ENCODE results near the gene RINT1. TPM values are rescaled to one million over a fixed set of nuclear protein-coding genes. Genes with fewer than 3 reads are reported as not detected.
A peak's percentile ranks its signal among the peaks of the same experiment; 100 is the strongest.
"Not testable (repeated sequence)": the region's sequence is repeated elsewhere in the genome, so short reads cannot be mapped to it uniquely, and the experiment has no call there.

The RINT1 gene
- polyA plus RNA-seq, result 10 to 100 TPM; 12.2 to 14.3 (median 14.1) TPM

DNA sequence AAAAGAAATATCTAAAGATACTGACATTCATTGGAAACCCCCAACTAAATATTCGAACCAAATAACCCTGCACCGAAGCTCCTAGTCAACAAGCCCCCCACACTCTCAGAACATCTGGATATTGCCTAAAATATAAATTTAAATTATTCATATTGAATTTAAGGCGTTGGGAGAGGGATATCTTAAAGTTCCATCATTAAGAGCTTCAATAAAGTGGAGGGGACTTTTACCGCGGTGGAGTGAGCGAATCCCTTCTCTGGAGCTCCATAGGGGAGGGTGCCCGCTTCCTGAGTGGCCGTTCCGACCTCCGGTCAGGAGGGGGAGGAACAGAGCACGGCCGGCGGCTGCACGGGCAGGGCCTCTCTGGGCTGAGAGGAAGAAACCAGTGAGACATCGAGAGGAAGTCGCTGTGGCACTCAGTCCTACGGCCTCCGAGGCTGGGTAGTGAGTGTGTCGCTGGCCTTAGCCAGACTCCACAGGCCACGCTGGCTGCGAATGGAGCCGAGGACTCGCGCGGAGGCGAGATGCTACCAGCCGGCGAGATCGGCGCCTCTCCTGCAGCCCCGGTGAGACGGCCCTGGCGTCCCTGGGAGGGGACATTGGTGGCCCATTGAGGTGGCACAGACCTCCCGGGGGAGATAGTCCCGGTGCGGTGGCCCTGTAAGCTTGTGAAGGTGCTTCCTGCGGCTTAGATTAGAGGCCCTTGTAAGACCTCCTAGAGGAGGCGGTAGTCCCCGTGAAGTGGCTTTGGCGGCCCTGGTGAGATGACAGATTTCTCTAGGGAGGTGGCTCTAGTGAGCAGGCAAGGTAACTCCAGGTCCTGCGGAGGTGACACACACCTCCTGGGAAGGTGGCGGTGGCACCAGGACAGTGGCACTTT is at the start of gene RINT1:
RINT1 (plus strand) TSS at position 410 of the 880 bp plus-strand sequence; CDS start at position 525, 115 bp downstream.
- H3K4me3 Mint-ChIP-seq, result peak within 1 kb of the TSS; percentile 86 to 99 (median 90)
- peaks cover 0 to 4% (median 3%) of the 10 kb centered on the region in 3 donors for H3K36me3 Mint-ChIP-seq
- peak within 1 kb of the TSS; percentile 82 to 99 (median 96) for H3K27ac Mint-ChIP-seq
- no peaks in the 10 kb centered on the region for H3K9me3 Mint-ChIP-seq
- H3K27me3 Mint-ChIP-seq (ENCODE audit: low read depth in 3 of 3), result peaks cover 2 to 4% (median 2%) of the 10 kb centered on the region in 3 donors
- peaks cover 28 to 47% of the 10 kb centered on the region in 2 donors for H3K4me1 Mint-ChIP-seq
- DNase-seq, result peak; percentile 91 to 92 (median 92)

DNA sequence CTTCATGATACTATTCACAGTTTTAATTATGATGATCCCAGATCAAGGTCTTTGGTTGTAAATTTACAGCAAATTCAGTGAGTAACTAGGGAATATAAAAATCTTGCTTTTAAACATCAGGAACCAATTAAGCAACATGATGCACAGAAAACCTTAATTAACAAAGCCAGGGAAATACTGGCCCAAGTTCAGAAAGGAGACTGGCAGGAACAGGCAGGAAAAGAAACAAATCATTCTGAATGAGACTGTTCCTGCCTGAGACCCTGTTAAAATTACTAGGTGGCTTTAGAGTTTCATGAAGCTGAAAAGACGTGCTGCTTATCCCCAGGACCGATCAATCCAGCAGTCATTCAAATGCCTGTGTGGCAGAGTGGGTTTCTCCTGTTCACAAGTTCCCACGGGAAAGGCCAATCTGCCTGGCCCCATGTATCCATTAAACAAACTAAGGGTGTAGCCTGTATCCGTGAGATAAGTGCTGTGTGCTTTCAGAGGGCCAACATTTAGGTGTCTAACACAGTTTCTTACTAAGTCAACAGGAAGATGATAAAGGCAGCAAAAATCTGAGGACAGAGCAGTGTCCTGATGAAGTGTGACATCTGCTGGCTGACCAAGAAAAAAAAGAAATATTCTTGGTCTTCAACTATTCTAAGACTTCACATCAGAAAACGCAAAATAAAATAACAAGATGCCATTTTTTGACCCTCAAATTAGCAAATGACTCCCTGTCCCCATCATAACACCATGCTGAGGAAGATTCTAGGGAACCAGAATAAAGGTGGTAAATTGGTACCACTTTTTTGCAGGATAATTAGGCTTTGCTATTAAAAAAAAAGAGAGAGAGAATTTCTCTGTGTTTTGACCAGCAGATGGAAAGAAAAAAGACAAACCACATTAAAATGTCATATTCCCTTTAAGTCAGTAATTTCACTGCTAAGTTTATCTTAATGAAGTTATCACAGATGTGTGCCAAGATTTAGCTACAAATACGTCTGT is 44.1 kb upstream of the RINT1 start:
- Mint-ChIP-seq H3K4me3 (no peak overlapping the region), H3K36me3 (peaks cover 0 to 3% (median 1%) of the 10 kb centered on the region in 3 donors), H3K27me3 (ENCODE audit: low read depth in 3 of 3) (peaks cover 0 to 1% (median 0%) of the 10 kb centered on the region in 3 donors), H3K4me1 (no peaks in the 10 kb centered on the region), H3K9me3 (no peaks in the 10 kb centered on the region), H3K27ac (peak overlapping the region in 1 of 6 donors; percentile 17)
- DNase-seq, result peak in 2 of 3 donors; percentile 5 to 10

DNA sequence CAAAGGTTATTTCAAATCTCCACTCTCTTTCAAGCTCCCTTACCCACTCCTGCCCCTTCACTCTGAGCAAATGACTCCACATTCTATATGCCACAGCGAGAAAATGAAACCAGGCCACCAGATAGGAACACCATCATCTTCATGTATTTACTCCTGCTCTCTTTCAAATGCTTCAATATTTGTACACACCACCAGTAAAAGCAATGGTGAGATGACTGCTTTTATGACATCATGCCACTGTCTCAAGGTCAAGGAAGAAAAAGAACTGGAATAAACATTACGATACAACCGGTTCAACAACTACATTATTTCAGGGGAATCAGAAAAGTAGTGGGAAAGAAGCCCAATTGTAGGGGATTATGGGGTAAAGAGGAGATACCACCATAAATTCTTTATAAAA is 42.6 kb upstream of the RINT1 start:
- Mint-ChIP-seq H3K4me1 (no peaks in the 10 kb centered on the region), H3K4me3 (no peak overlapping the region), H3K27ac (no peak overlapping the region), H3K36me3 (peaks cover 0 to 3% (median 2%) of the 10 kb centered on the region in 3 donors), H3K27me3 (ENCODE audit: low read depth in 3 of 3) (peaks cover 0 to 1% (median 0%) of the 10 kb centered on the region in 3 donors), H3K9me3 (no peaks in the 10 kb centered on the region)
- DNase-seq, result no peak

DNA sequence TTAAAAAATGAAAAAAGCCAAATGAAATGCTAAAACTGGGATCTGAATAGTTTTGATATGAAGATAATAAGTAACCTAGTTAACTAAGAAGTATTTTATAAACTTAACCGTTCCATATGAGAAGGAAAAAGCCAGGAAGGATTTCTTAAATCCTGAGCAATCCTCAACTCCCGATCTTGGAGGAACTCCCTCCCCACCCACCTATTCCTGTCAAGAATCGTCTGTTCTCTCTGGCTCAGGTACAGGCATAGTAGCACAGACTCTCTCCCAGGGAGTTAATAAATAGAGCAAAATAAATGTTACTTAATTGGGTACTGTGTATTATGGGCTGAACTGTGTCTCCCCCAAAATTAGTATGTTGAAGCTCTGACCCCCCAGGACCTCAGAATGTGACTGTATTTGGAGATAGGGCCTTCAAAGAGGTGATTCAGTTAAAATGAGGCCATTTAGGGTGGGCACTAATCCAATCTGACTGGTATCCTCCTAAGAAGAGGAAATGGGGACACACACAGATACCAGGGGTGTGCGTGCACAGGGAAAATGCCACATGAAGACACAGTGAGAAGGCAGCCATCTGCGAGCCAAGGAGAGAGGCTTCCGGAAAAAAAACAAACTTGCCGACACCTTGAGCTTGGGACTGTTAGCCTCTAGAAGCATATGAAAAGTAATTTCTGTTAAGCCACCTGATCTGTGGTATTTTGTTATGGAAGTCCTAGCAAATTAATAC is 38.6 kb upstream of the RINT1 start:
- Mint-ChIP-seq H3K9me3 (no peaks in the 10 kb centered on the region), H3K27me3 (ENCODE audit: low read depth in 3 of 3) (peaks cover 0 to 1% (median 0%) of the 10 kb centered on the region in 3 donors), H3K4me1 (no peaks in the 10 kb centered on the region), H3K27ac (no peak overlapping the region), H3K36me3 (peaks cover 0 to 2% (median 0%) of the 10 kb centered on the region in 3 donors), H3K4me3 (no peak overlapping the region)
- no peak for DNase-seq

DNA sequence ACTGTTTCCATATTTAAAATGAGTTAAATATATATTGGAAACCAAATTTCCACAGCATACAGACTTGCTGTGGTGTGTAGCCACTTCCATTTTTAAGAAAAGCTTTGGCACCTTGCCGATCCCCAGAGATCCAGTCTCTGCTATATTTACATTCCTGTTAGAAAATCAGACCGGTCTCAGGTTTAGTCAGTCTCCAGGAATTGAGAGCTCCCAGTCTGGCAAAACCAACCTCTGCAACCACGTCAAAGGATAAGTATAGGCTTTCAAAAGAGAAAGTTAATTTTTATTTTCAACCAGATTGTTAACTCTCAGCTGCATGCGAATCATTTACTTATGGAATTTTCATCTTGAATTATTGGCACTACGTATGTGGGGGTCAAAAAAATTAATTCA is 38.1 kb upstream of the RINT1 start:
- Mint-ChIP-seq H3K27ac (no peak overlapping the region), H3K9me3 (no peaks in the 10 kb centered on the region), H3K4me1 (no peaks in the 10 kb centered on the region), H3K4me3 (no peak overlapping the region), H3K36me3 (peaks cover 0 to 5% (median 0%) of the 10 kb centered on the region in 3 donors), H3K27me3 (ENCODE audit: low read depth in 3 of 3) (peaks cover 0 to 1% (median 0%) of the 10 kb centered on the region in 3 donors)
- no peak for DNase-seq

DNA sequence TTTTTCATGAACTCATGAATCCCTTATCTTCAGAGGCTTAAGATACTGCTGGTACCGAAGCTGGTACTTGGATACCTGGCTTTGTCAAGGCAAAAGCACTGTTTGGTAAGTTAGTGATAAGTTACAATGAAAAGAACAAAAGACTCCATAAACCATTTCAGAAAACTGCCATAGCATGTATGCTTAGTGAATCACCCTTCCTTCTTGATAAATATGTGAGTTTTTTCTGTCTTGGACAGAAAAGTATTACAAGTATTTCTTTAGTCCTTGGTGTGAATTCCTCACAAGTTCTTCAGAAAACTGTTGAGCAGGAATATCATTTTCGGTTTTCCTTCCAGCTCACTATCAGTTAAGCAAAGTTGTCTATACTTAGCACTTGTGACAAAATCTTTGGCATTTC is 35.5 kb upstream of the RINT1 start:
- Mint-ChIP-seq H3K27ac (no peak overlapping the region), H3K27me3 (ENCODE audit: low read depth in 3 of 3) (peaks cover 0 to 1% (median 0%) of the 10 kb centered on the region in 3 donors), H3K4me3 (no peak overlapping the region), H3K4me1 (no peaks in the 10 kb centered on the region), H3K9me3 (no peaks in the 10 kb centered on the region), H3K36me3 (peaks cover 8 to 16% (median 8%) of the 10 kb centered on the region in 3 donors)
- DNase-seq, result no peak

DNA sequence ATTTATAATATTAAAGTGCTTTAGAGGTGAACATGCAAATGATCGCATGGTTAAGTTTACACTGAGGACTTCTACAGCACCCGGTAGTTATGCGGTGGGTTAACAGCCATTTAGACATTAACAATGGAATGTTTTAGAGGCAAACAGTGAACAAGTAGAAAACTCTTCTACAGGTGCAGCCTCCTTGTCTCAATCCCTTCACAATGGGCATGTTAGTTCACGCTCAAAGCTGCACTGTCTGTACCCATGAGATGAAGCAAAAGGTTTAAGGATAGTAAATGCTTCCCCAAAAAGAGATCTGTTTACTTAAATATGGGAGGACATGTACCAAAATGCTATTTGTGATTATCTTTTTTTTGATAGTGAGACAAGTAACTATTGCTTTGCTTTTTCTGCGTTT is 35.0 kb upstream of the RINT1 start:
- Mint-ChIP-seq H3K27ac (no peak overlapping the region), H3K9me3 (no peaks in the 10 kb centered on the region)

DNA sequence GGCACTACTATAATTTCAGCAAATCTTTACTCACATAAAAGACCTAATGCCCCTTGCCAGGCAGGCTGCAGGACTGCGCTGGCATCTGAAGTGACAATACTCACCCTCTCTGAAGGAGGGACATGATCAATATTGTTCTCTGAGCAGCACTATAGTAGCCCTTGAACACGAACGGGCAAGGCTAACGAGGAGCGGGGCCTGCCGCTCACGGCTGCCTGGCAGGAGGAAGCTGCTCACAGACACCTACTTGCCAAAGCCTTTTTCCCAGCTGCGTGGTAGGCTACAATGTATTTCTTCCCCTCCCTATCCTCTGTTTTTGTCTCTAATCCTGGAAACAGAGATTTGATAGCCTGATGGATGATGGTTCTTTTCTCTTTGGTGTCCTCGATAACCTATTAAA is 29.8 kb upstream of the RINT1 start:
- no peak overlapping the region for H3K4me3 Mint-ChIP-seq
- no peaks in the 10 kb centered on the region for H3K9me3 Mint-ChIP-seq
- H3K4me1 Mint-ChIP-seq, result no peaks in the 10 kb centered on the region
- no peak overlapping the region for H3K27ac Mint-ChIP-seq
- no peaks in the 10 kb centered on the region for H3K27me3 Mint-ChIP-seq (ENCODE audit: low read depth in 3 of 3)
- peaks cover 14 to 22% (median 22%) of the 10 kb centered on the region in 3 donors for H3K36me3 Mint-ChIP-seq
- DNase-seq, result no peak

More for the DNA sequence above, 35.0 kb upstream of the RINT1 start:
- Mint-ChIP-seq H3K4me1 (no peaks in the 10 kb centered on the region), H3K4me3 (no peak overlapping the region), H3K36me3 (peaks cover 10 to 16% (median 10%) of the 10 kb centered on the region in 3 donors), H3K27me3 (ENCODE audit: low read depth in 3 of 3) (peaks cover 0 to 1% (median 0%) of the 10 kb centered on the region in 3 donors)
- no peak for DNase-seq

DNA sequence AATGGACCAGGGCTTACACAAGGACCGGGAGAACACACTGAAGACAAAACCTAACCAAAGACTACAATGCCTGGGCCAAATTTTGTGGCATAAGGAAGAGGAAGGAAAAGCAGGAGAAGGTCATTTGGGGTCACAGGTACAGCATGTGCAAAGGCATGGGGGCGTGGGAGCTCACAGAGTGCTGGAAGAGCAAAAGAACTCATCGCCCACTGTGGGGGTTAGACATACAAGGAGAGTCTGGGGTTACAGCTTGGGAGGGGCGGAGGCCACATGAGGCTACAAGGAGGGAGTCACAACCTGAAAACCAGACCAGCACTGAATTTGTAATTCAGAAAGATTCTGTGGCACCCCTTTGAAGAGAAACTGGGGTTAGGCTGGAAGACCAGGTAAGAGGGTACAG is 19.6 kb upstream of the RINT1 start:
- H3K27ac Mint-ChIP-seq, result peak overlapping the region in 1 of 6 donors; percentile 42
- H3K27me3 Mint-ChIP-seq (ENCODE audit: low read depth in 3 of 3), result peaks cover 0 to 4% (median 0%) of the 10 kb centered on the region in 3 donors
- no peaks in the 10 kb centered on the region for H3K4me1 Mint-ChIP-seq
- H3K4me3 Mint-ChIP-seq, result no peak overlapping the region
- DNase-seq, result no peak
- peaks cover 0 to 4% (median 4%) of the 10 kb centered on the region in 3 donors for H3K36me3 Mint-ChIP-seq
- no peaks in the 10 kb centered on the region for H3K9me3 Mint-ChIP-seq

DNA sequence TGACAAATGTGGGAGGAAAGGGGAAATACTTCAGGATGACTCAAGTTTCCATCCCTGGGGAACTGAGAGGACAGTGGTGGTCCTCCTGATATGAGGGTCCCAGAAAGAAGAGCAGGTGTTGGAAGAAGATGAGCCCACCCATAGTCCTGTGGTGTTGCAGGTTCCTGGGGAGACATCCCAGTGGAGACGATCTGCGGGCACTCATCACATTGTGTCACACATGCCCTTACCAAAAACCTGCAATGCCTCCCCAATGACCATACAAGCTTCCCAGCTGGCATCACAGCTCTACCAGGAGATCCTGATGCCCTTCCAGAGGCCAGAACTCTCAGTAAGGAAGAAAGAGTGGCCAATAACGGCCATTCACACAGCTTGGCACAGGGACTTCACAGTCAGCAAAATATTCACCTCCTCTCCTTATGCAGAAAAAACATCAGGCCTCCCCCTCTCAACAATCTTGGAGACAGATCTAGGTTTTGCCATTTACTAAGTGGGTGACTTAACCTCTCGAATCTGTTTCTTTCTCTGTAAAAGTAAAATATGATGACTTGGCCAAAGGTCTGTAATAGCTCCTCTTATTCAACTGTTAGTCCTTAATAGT is 19.0 kb upstream of the RINT1 start:
- Mint-ChIP-seq H3K9me3 (no peaks in the 10 kb centered on the region), H3K27ac (peak overlapping the region in 1 of 6 donors; percentile 42), H3K27me3 (ENCODE audit: low read depth in 3 of 3) (peaks cover 0 to 4% (median 0%) of the 10 kb centered on the region in 3 donors), H3K36me3 (peaks cover 0 to 3% (median 3%) of the 10 kb centered on the region in 3 donors), H3K4me1 (no peaks in the 10 kb centered on the region), H3K4me3 (no peak overlapping the region)
- no peak for DNase-seq

DNA sequence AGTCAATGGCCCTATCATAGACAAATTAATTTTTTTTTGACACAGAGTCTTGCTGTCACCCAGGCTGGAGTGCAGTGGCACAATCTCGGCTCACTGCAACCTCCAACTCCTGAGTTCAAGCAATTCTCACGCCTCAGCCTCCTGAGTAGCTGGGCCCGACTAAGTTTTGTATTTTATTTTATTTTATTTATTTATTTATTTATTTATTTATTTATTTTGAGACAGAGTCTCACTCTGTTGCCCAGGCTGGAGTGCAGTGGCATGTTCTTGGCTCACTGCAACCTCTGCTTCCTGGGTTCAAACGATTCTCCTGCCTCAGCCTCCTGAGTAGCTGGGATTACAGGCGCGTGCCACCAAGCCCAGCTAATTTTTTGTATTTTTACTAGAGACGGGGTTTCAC is 16.4 kb upstream of the RINT1 start:
- not testable (repeated sequence) for H3K27ac Mint-ChIP-seq; H3K27me3 Mint-ChIP-seq (ENCODE audit: low read depth in 3 of 3); H3K4me1 Mint-ChIP-seq; DNase-seq; H3K9me3 Mint-ChIP-seq; H3K4me3 Mint-ChIP-seq; H3K36me3 Mint-ChIP-seq

DNA sequence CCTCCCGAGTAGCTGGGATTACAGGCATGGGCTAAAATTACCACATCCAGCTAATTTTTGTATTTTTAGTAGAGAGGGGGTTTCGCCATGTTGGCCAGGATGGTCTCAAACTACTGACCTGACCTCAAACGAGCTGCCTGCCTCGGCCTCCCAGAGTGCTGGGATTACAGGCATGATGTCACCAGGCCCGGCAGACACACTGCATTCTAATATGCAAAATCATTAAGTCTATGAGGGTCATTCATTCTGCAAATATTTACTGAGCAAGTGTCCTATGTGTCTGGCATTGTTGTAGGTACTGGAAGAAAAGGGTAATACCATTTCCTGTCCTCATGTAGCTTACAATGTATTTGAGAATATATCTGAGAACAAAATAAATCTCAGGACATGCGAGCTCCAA is 12.6 kb upstream of the RINT1 start:
- peaks cover 12 to 13% of the 10 kb centered on the region in 2 donors for H3K4me1 Mint-ChIP-seq
- H3K4me3 Mint-ChIP-seq, result peak overlapping the region in 4 of 5 donors; percentile 28 to 63 (median 46)
- no peak overlapping the region for H3K27ac Mint-ChIP-seq

DNA sequence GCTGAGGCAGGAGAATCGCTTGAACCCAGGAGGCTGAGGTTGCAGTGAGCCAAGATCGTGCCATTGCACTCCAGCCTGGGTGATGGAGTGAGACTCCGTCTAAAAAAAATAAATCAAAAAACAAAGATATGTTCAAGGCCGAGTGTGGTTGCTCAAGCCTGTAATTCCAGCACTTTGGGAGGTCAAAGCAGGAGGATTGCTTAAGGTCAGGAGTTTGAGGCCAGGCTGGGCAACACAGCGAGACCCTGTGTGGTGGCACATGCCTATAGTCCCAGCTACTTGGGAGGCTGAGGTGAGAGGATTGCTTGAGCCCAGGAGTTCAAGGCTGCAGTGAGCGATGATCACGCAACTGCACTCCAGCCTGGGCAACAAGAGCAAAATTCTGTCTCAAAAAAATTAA is 11.4 kb upstream of the RINT1 start:
- peak overlapping the region in 3 of 5 donors; percentile 32 to 66 (median 40) for H3K4me3 Mint-ChIP-seq
- DNase-seq; H3K9me3 Mint-ChIP-seq; H3K27me3 Mint-ChIP-seq (ENCODE audit: low read depth in 3 of 3); H3K27ac Mint-ChIP-seq; H3K36me3 Mint-ChIP-seq: not testable (repeated sequence)
- H3K4me1 Mint-ChIP-seq, result peaks cover 12 to 13% of the 10 kb centered on the region in 2 donors

More for the DNA sequence above, 12.6 kb upstream of the RINT1 start:
- Mint-ChIP-seq H3K9me3 (no peaks in the 10 kb centered on the region), H3K27me3 (ENCODE audit: low read depth in 3 of 3) (peaks cover 0 to 2% (median 0%) of the 10 kb centered on the region in 3 donors), H3K36me3 (no peaks in the 10 kb centered on the region)
- DNase-seq, result no peak

Data from immature natural killer cell (primary cell).